Measurements from ENCODE around the gene CORO1C.

CORO1C gene

GRCh38 chr12:108596854-108597558 is 134.3 kb downstream of the CORO1C start:
- Histone ChIP-seq H3K4me3 (ENCODE audit: low read depth, low read length) (peak overlapping the region; percentile 36; the same call in 1 of the 2 replicates), H3K79me2 (ENCODE audit: control insufficient read depth, insufficient read depth, low read length, unreplicated experiment) (no peaks in the 10 kb centered on the region), H2AFZ (ENCODE audit: low read length, unreplicated experiment) (no peak overlapping the region), H3K4me1 (ENCODE audit: control insufficient read depth, insufficient read depth, low read length, unreplicated experiment) (no peaks in the 10 kb centered on the region), H3K27ac (ENCODE audit: low read depth, low read length) (no peak overlapping the region), H3K27me3 (ENCODE audit: insufficient read depth, low read length) (no peaks in the 10 kb centered on the region), H3K36me3 (ENCODE audit: insufficient read depth, low read length) (no peaks in the 10 kb centered on the region)

GRCh38 chr12:108595711-108596647 is 135.3 kb downstream of the CORO1C start:
- Histone ChIP-seq H3K36me3 (ENCODE audit: insufficient read depth, low read length) (no peaks in the 10 kb centered on the region), H3K79me2 (ENCODE audit: control insufficient read depth, insufficient read depth, low read length, unreplicated experiment) (no peaks in the 10 kb centered on the region), H3K4me3 (ENCODE audit: low read depth, low read length) (no peak overlapping the region), H2AFZ (ENCODE audit: low read length, unreplicated experiment) (no peak overlapping the region), H3K27ac (ENCODE audit: low read depth, low read length) (no peak overlapping the region), H3K27me3 (ENCODE audit: insufficient read depth, low read length) (no peaks in the 10 kb centered on the region), H3K4me1 (ENCODE audit: control insufficient read depth, insufficient read depth, low read length, unreplicated experiment) (no peaks in the 10 kb centered on the region)

All from ACC112 (cell line).